Keratinocyte (primary cell): ENCODE results near the gene CCDC178. TPM values are rescaled to one million over a fixed set of nuclear protein-coding genes. Genes with fewer than 3 reads are reported as not detected.

ENCODE experiments used
- DNase-seq: peaks from one replicate; pipeline ENCODE4 v3.0.0-alpha.2; 2011; ENCODE audit warnings: low read depth, missing footprints, low spot score
- FAIRE-seq: peaks from 2 replicates; lab custom pipeline; 2011; peaks lifted over from hg19 to GRCh38; lab: Jason Lieb, UNC
- H2AFZ ChIP-seq: 2 replicates; pipeline ENCODE4 v1.6.0; 2012; ENCODE audit warnings: low read length, control low read depth, inconsistent platforms; ENCODE audit not compliant: control insufficient read depth
- H3K27ac ChIP-seq: 2 replicates; pipeline ENCODE4 v1.5.1; 2011; ENCODE audit warnings: low read length; ENCODE audit not compliant: control insufficient read depth, insufficient read depth
- H3K27me3 ChIP-seq: 3 replicates; pipeline ENCODE4 v1.6.0; 2011; ENCODE audit warnings: low read length; ENCODE audit not compliant: control insufficient read depth, insufficient read depth; ENCODE audit errors: extremely low read depth
- H3K36me3 ChIP-seq, 2 experiments: 2 replicates in 1 of 2; 3 replicates in 1 of 2; pipeline ENCODE4 v1.5.1; 2011; ENCODE audit warnings: low read length in 2 of 2, mild to moderate bottlenecking in 1 of 2; ENCODE audit not compliant: control insufficient read depth in 2 of 2, insufficient read depth in 2 of 2; ENCODE audit errors: extremely low read depth in 1 of 2
- H3K4me1 ChIP-seq: 3 replicates; pipeline ENCODE4 v1.5.1; 2011; ENCODE audit warnings: low read length; ENCODE audit not compliant: control insufficient read depth, insufficient read depth; ENCODE audit errors: extremely low read depth
- H3K4me2 ChIP-seq: 3 replicates; pipeline ENCODE4 v1.6.0; 2011; ENCODE audit warnings: low read depth, low read length; ENCODE audit not compliant: control insufficient read depth, insufficient read depth; ENCODE audit errors: extremely low read depth
- H3K4me3 ChIP-seq, 3 experiments: fragments of 200-600 bp in 1 of 3; sonication (generic) in 1 of 3; 2 replicates in 2 of 3; 3 replicates in 1 of 3; pipeline ENCODE4 v1.5.1; 2011 to 2016; ENCODE audit warnings: low read length in 3 of 3, mild to moderate bottlenecking in 3 of 3, control low read depth in 2 of 3, inconsistent platforms in 1 of 3, low read depth in 1 of 3, mixed read lengths in 1 of 3, mixed run types in 1 of 3, moderate library complexity in 1 of 3; ENCODE audit not compliant: control insufficient read depth in 2 of 3, insufficient read depth in 2 of 3; ENCODE audit errors: extremely low read depth in 1 of 3
- H3K79me2 ChIP-seq: 2 replicates; pipeline ENCODE4 v1.6.0; 2012; ENCODE audit warnings: low read length; ENCODE audit not compliant: control insufficient read depth, insufficient read depth
- H3K9ac ChIP-seq: 3 replicates; pipeline ENCODE4 v1.6.0; 2011; ENCODE audit warnings: low read length; ENCODE audit not compliant: control insufficient read depth, insufficient read depth; ENCODE audit errors: extremely low read depth
- H3K9me1 ChIP-seq: 3 replicates; pipeline ENCODE4 v1.6.0; 2011; ENCODE audit warnings: low read length; ENCODE audit not compliant: control insufficient read depth, insufficient read depth; ENCODE audit errors: extremely low read depth
- H3K9me3 ChIP-seq: 2 replicates; pipeline ENCODE4 v1.5.1; 2012; ENCODE audit warnings: low read depth, low read length; ENCODE audit not compliant: control insufficient read depth
- H4K20me1 ChIP-seq: 3 replicates; pipeline ENCODE4 v1.6.0; 2011; ENCODE audit warnings: low read length; ENCODE audit not compliant: control insufficient read depth, insufficient read depth; ENCODE audit errors: extremely low read depth
- EZH2 ChIP-seq: IDR thresholded peaks from one replicate; pipeline ENCODE4 v1.6.1; 2012; ENCODE audit warnings: inconsistent platforms, mild to moderate bottlenecking, low read length, moderate library complexity
- dilution Hi-C: fragments of 300-500 bp; cut with MboI; formaldehyde crosslinking; loops from one replicate; pipeline ENCODE4 v1.7.0; 2020; ENCODE audit warnings: low sequenced_read_pairs; ENCODE audit not compliant: extremely low pct_ligation_motif_present
- polyA plus RNA-seq, 5 experiments: library from polyadenylated mRNA; depleted of rRNA in 3 of 5; stranded (reverse) in 3 of 5; stranded (forward) in 1 of 5; unstranded in 1 of 5; fragments of >200 nt; gene quantifications; 1 replicate in 1 of 5; 2 replicates in 3 of 5; 3 replicates in 1 of 5; pipeline versions ENCODE4 v1.2.1 to v1.2.3, GENCODE V29; 2011 to 2012; ENCODE audit warnings: missing spikeins in 2 of 5, low read depth in 1 of 5, low replicate concordance in 1 of 5
- TF ChIP-seq, protein P1 (sequence below), 3 experiments: IDR thresholded peaks in 1 of 3; conservative IDR thresholded peaks in 1 of 3; optimal IDR thresholded peaks in 1 of 3; 2 replicates in 2 of 3; 3 replicates in 1 of 3; pipeline versions ENCODE3 to v1.5.1; 2011; ENCODE audit warnings: low read length in 3 of 3, mild to moderate bottlenecking in 3 of 3, moderate library complexity in 2 of 3, control low read depth in 1 of 3, inconsistent platforms in 1 of 3; ENCODE audit not compliant: insufficient read depth in 2 of 3; ENCODE audit errors: extremely low read depth in 1 of 3

Gene CCDC178
- polyA plus RNA-seq, 1 donor (not counting 4 experiments of a cell fraction or from before 2014, with no cell fraction given): 0.14 TPM

DNA sequence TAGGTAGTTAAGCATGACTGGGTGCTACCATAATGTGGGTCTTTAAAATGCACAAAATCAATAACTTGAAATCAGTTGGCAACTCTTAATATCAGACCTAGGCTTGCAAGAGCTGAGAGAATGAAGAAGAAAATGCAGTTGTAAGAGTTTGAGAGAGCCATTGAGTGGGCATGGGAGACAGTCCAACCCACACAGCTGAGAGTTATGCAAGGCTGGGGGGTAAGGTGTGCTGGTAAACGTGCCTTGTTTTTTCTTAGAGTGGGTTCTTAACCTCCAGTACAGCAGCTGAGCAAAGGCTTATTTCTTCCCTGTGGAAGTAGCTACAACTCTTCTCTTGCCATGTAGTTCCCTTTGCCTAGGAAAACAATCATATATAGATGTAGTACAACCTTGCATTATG is 20.2 kb upstream of the CCDC178 start:
- no peak for DNase-seq
- Histone ChIP-seq H3K4me2 (no peak overlapping the region), H3K9me3 (no peaks in the 10 kb centered on the region), H3K4me1 (no peaks in the 10 kb centered on the region), H3K9ac (no peak overlapping the region), H3K4me3 (no peak overlapping the region), H3K27ac (no peak overlapping the region), H3K27me3 (no peaks in the 10 kb centered on the region), H3K36me3 (no peaks in the 10 kb centered on the region), H3K79me2 (no peaks in the 10 kb centered on the region), H2AFZ (no peak overlapping the region), H4K20me1 (no peaks in the 10 kb centered on the region), H3K9me1 (no peaks in the 10 kb centered on the region)
- no peak for FAIRE-seq
- dilution Hi-C loops: no loop called here
- TF ChIP-seq, protein P1, sequence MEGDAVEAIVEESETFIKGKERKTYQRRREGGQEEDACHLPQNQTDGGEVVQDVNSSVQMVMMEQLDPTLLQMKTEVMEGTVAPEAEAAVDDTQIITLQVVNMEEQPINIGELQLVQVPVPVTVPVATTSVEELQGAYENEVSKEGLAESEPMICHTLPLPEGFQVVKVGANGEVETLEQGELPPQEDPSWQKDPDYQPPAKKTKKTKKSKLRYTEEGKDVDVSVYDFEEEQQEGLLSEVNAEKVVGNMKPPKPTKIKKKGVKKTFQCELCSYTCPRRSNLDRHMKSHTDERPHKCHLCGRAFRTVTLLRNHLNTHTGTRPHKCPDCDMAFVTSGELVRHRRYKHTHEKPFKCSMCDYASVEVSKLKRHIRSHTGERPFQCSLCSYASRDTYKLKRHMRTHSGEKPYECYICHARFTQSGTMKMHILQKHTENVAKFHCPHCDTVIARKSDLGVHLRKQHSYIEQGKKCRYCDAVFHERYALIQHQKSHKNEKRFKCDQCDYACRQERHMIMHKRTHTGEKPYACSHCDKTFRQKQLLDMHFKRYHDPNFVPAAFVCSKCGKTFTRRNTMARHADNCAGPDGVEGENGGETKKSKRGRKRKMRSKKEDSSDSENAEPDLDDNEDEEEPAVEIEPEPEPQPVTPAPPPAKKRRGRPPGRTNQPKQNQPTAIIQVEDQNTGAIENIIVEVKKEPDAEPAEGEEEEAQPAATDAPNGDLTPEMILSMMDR (optimal IDR thresholded peaks at IDR 0.05 in 1 of 3, IDR thresholded peaks at IDR 0.05 in 1 of 3, conservative IDR thresholded peaks at IDR 0.05 in 1 of 3; ENCODE audit: extremely low read depth in 1 of 3, insufficient read depth in 2 of 3, low read length in 3 of 3): no peak
- no peak for TF ChIP-seq EZH2

GRCh38 chr18:33459612-33460011 is 19.1 kb upstream of the CCDC178 start:
- Histone ChIP-seq H3K9ac (no peak overlapping the region), H2AFZ (no peak overlapping the region), H3K27ac (no peak overlapping the region), H3K9me1 (no peaks in the 10 kb centered on the region), H3K36me3 (no peaks in the 10 kb centered on the region), H3K4me2 (no peak overlapping the region), H3K27me3 (no peaks in the 10 kb centered on the region), H4K20me1 (no peaks in the 10 kb centered on the region), H3K9me3 (no peaks in the 10 kb centered on the region), H3K4me3 (no peak overlapping the region), H3K4me1 (no peaks in the 10 kb centered on the region), H3K79me2 (no peaks in the 10 kb centered on the region)
- DNase-seq: no peak
- dilution Hi-C loops: no loop called here
- TF ChIP-seq EZH2: no peak
- FAIRE-seq: no peak

GRCh38 chr18:33446604-33447003 is 6.1 kb upstream of the CCDC178 start:
- Histone ChIP-seq H3K79me2 (no peaks in the 10 kb centered on the region), H3K4me1 (no peaks in the 10 kb centered on the region), H3K27ac (no peak overlapping the region), H2AFZ (no peak overlapping the region), H3K4me2 (no peak overlapping the region), H3K9ac (no peak overlapping the region), H3K36me3 (no peaks in the 10 kb centered on the region), H3K27me3 (peaks cover 2% of the 10 kb centered on the region), H3K9me3 (no peaks in the 10 kb centered on the region), H3K4me3 (no peak overlapping the region), H3K9me1 (no peaks in the 10 kb centered on the region), H4K20me1 (no peaks in the 10 kb centered on the region)
- TF ChIP-seq, protein P1 (optimal IDR thresholded peaks at IDR 0.05 in 1 of 3, IDR thresholded peaks at IDR 0.05 in 1 of 3, conservative IDR thresholded peaks at IDR 0.05 in 1 of 3; ENCODE audit: extremely low read depth in 1 of 3, insufficient read depth in 2 of 3, low read length in 3 of 3): no peak
- no peak for TF ChIP-seq EZH2
- DNase-seq: no peak
- dilution Hi-C loops: no loop called here
- FAIRE-seq: no peak
